KOPT-K1 (cell line): ENCODE measurements around the gene MLLT6.

ENCODE experiments used
- H3K27ac ChIP-seq: fragments of 200-600 bp; sonication (generic); 2 replicates; pipeline ENCODE4 v1.5.1; 2016; ENCODE audit warnings: antibody characterized with exemption, mild to moderate bottlenecking, low read depth, low read length; ENCODE audit not compliant: poor library complexity, severe bottlenecking
- H3K36me3 ChIP-seq: fragments of 200-600 bp; sonication (generic); 2 replicates; pipeline ENCODE4 v1.5.1; 2017; ENCODE audit warnings: antibody characterized with exemption, mild to moderate bottlenecking, low read length, moderate library complexity; ENCODE audit not compliant: insufficient read depth
- H3K9me3 ChIP-seq: fragments of 200-600 bp; sonication (generic); 2 replicates; pipeline ENCODE4 v1.5.1; 2017; ENCODE audit warnings: antibody characterized with exemption, low read length, mild to moderate bottlenecking; ENCODE audit not compliant: insufficient read depth, poor library complexity, severe bottlenecking

The MLLT6 gene

GRCh38 chr17:38710985-38711384, 5.9 kb downstream of the MLLT6 start:
- Histone ChIP-seq H3K27ac (peak overlapping the region; percentile 19), H3K9me3 (no peaks in the 10 kb centered on the region), H3K36me3 (peaks cover 89% of the 10 kb centered on the region)

DNA sequence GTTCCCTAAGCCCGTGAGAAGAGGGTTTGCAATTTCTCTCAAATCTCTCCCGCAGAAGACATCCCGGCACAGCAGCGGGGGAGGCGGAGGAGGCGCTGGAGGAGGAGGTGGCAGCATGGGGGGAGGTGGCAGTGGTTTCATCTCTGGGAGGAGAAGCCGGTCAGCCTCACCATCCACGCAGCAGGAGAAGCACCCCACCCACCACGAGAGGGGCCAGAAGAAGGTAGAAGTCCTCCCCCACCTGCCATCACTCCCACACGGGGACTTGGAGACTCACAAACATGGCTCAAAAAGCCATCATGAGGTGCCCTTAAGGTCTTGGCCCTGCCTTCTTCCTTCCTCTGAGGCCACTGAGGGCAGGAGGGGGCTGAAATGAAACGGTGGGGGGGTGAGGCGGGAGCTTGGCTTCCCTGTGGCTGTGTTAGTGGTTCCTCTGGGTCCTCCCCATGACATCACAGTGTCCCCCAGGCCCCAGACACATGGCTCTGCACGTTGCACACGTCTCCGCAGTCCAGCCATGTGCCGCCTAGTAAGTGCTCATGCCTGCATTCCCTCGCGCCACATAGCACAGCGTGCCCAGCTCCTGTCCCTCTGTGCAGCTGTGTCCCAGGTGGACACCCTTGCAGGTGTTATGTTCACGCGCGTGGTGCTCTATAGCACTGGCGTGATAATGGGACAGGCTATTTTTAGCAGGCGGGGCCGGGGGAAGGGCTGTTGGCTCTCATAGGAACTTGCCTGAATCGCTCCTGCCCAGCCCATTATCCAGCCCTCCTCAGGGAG, 6.9 kb downstream of the MLLT6 start:
- peak overlapping the region; percentile 19 for H3K27ac ChIP-seq
- no peaks in the 10 kb centered on the region for H3K9me3 ChIP-seq
- peaks cover 99% of the 10 kb centered on the region for H3K36me3 ChIP-seq

DNA sequence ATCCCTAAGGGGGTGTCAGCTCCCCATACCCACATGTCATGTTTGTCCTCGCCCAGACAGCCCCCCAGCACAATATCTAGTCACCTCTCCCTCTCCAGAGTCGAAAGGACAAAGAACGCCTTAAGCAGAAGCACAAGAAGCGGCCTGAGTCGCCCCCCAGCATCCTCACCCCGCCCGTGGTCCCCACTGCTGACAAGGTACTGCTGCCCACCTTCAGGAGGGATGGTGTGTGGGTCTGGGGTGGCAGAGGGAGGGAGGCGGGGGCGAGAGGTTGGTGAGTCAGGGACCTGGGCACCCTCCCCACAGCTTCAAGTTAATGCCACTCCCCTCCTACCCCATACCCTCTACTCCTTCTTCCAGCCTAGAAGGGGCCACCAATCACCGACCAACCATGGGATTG, 7.5 kb downstream of the MLLT6 start:
- no peaks in the 10 kb centered on the region for H3K9me3 ChIP-seq
- H3K36me3 ChIP-seq, result peaks cover 100% of the 10 kb centered on the region
- no peak overlapping the region for H3K27ac ChIP-seq

DNA sequence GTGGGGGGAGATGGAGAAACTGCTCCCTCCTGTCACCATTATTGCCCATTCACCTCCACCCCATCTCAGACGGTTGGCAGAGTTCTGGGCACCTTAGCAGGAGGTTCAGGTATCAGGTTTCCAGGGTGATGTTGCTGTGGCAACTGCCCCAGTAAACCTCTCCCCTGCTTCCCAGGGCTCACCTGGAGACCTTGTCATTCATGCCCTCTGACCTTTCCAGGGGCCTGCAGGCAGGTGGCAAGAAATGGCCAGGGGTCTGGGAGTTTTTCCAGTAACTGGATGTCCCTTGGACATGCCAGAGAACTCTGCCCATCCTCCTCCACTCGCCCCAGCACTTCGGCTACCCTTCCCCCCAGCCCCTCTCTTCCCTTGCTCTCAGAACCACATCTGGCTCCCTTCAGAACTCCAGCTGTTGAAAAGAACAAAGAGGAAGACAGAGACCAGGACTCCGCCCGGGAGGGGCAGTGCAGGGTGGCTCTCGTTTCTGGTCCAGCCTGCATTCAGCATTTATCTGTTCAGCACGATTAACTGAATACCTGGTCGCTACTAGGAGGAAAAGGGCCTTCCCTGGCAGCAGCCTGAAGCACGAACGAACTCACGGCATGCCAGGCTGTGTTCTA, 8.5 kb downstream of the MLLT6 start:
- H3K9me3 ChIP-seq, result no peaks in the 10 kb centered on the region
- H3K36me3 ChIP-seq, result peaks cover 100% of the 10 kb centered on the region
- H3K27ac ChIP-seq, result no peak overlapping the region

DNA sequence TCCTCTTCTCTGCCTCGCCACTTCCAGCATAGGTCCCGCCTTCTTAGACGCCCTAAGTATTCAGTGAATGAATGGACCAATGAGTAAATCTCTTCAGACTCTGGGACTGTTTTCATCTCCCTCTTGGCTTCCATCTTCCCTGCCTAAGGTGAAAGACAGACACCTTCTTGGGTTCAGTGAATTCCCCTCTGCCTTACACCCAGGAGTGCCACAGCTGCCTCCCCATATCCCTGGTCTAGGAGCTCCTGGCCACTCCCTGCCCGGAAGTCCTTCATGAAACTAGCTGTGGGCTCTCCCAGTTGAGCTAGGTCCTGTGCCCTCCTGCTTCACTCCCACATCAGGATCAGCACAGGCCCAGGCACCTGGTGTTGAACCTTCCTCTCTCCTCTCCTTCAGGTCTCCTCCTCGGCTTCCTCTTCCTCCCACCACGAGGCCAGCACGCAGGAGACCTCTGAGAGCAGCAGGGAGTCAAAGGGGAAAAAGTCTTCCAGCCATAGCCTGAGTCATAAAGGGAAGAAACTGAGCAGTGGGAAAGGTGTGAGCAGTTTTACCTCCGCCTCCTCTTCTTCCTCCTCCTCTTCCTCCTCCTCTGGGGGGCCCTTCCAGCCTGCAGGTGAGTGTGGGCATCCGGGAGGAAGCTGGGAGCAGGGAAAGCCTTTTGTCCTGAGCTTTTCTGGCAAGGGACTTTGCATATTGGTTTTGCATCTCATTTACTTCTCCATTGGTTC, 10.3 kb downstream of the MLLT6 start:
- H3K36me3 ChIP-seq, result peaks cover 100% of the 10 kb centered on the region
- H3K9me3 ChIP-seq, result no peaks in the 10 kb centered on the region
- no peak overlapping the region for H3K27ac ChIP-seq

GRCh38 chr17:38716368-38717005, 11.4 kb downstream of the MLLT6 start:
- no peak overlapping the region for H3K27ac ChIP-seq
- H3K36me3 ChIP-seq, result peaks cover 100% of the 10 kb centered on the region
- no peaks in the 10 kb centered on the region for H3K9me3 ChIP-seq

- Histone ChIP-seq H3K36me3 (peaks cover 100% of the 10 kb centered on the region), H3K9me3 (no peaks in the 10 kb centered on the region), H3K27ac (no peak overlapping the region)
These were observed 12.2 kb downstream of the MLLT6 start for GRCh38 chr17:38717139-38717745.

DNA sequence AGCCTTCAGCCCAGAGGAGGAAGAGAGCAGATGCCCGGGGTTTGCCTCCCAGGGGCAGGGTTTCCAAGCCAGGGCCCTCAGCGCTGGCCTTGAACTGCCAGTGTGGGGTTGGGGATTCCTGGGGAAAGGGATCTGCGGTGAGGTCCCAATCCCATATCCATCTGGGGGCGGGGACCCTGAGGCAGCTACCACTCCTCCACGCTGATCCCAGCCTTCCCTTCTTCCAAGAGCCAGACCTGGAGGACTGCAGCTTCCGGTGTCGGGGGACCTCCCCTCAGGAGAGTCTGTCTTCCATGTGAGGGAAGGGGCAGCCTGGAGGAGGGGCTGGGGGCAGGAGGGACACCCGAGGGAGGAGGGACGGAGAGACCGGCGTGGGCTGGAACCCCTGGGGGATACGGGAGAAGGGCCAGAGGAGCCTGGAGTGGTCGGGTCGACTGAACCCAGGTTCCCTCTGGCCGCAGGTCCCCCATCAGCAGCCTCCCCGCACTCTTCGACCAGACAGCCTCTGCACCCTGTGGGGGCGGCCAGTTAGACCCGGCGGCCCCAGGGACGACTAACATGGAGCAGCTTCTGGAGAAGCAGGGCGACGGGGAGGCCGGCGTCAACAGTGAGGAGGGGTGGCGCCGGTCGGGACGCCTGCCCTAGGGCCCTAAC, 14.3 kb downstream of the MLLT6 start:
- Histone ChIP-seq H3K36me3 (peaks cover 94% of the 10 kb centered on the region), H3K9me3 (no peaks in the 10 kb centered on the region), H3K27ac (no peak overlapping the region)

- H3K27ac ChIP-seq, result no peak overlapping the region
These were observed 15.0 kb downstream of the MLLT6 start for GRCh38 chr17:38719943-38720641.

DNA sequence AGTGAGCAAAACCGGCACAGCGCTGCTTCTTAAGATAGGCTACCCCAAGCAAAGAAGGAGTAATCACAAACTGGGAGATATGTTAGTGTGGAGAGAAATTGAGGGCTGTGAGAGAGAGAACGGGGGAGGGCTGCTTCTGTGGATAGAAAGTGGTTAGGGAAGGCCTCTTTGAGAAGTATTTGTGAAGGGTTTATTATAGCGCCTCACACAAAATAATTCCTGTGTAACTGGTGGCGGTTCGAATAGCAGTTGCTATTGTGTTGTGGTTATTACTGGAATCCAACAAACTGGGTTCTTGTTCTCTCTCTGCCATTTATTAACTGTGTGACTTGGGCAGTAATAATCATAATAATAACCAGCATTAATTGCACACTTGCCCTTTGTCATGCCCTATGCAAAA, 15.9 kb downstream of the MLLT6 start:
- Histone ChIP-seq H3K9me3 (no peaks in the 10 kb centered on the region), H3K27ac (no peak overlapping the region), H3K36me3 (peaks cover 91% of the 10 kb centered on the region)

More at GRCh38 chr17:38719943-38720641, 15.0 kb downstream of the MLLT6 start:
- Histone ChIP-seq H3K36me3 (peaks cover 93% of the 10 kb centered on the region), H3K9me3 (no peaks in the 10 kb centered on the region)

DNA sequence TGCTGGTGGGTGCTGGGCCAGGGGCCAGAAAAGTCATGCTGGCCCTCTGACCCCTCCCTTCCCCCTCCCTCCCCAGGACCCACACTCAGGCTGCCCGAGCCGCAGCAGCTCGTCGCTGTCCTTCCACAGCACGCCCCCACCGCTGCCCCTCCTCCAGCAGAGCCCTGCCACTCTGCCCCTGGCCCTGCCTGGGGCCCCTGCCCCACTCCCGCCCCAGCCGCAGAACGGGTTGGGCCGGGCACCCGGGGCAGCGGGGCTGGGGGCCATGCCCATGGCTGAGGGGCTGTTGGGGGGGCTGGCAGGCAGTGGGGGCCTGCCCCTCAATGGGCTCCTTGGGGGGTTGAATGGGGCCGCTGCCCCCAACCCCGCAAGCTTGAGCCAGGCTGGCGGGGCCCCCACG, 16.7 kb downstream of the MLLT6 start:
- Histone ChIP-seq H3K9me3 (no peaks in the 10 kb centered on the region), H3K27ac (no peak overlapping the region), H3K36me3 (peaks cover 82% of the 10 kb centered on the region)

- Histone ChIP-seq H3K27ac (no peak overlapping the region), H3K36me3 (peaks cover 56% of the 10 kb centered on the region), H3K9me3 (no peaks in the 10 kb centered on the region)
These were observed 19.4 kb downstream of the MLLT6 start for GRCh38 chr17:38724337-38724988.

DNA sequence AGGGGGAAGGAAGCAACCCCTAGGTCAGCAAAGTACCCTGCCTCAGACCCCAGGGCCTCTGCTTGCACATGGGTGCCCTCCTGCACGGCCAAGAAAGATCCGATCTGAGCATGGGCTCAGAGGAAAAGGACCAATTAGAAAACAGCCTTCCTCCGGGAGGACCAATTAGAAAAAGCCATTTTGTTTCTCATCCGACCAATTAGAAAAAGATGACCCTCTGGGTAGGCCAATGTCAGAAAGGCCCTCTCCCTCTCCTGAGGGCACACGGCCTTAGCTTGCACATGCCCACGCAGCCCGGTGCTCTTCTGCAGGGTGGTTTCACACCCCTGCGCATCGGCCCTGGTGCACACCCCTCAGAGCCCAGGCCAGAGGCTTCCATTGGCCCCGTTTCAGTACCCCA, 20.0 kb downstream of the MLLT6 start:
- peak overlapping the region; percentile 98 for H3K27ac ChIP-seq
- peaks cover 50% of the 10 kb centered on the region for H3K36me3 ChIP-seq
- H3K9me3 ChIP-seq, result no peaks in the 10 kb centered on the region
